HG03135 (cell line): ENCODE measurements around the gene RAB3IL1.
"Not testable (repeated sequence)": the region's sequence is repeated elsewhere in the genome, so short reads cannot be mapped to it uniquely, and the experiment has no call there.

ENCODE experiments used
- ATAC-seq: cut with Tn5 transposase; IDR thresholded peaks from one replicate; pipeline ENCODE4 v1.9.1; 2021; ENCODE audit warnings: mild to moderate bottlenecking, moderate library complexity; ENCODE audit not compliant: unreplicated experiment

RAB3IL1 gene

DNA sequence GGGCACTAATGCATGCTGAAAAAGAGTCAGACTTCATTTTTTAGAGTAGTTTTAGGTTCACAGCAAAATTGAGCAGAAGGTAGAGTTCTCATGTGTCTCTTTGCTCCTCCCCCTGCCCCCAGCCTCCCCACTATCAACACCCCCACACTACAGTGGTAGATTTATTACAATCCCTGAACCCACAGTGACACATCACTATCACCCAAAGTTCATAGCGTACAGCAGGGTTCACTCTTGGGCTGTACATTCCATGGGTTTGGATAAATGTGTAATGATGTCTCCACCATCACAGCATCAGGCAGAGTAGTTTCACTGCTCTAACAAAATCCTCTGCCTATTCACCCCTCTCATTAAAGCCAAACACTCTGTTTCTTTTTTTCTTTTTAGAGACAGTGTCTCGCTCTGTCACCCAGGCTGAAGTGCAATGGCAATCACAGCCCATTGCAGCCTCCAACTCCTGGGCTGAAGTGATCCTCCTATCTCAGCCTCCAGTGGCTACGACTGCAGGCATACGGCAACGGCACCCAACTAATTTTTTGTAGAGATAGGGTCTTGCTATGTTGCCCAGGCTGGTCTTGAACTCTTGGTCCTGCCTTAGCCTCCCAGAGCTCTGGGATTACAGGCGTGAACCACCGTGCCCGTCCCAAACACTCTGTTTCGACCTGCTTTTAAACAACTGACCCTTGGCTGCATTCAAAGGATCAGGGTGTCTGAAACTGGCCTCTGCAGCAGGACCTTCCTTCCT lies 36.9 kb upstream of the RAB3IL1 start:
- ATAC-seq: no peak

DNA sequence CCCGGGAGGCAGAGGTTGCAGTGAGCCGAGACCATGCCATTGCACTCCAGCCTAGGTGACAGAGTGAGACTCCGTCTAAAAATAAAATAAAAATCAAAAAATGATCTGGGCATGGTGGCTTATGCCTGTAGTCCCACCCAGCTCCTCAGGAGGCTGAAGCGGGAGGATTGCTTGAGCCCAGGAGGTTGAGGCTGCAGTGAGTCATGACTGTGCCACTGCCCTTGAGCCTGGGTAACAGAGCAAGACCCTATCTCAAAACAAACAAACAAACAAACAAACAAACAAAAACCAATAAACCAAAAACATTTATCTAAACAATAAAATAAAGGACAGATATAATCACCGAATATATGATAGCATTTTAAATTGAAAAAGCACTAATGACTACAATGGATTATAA lies 36.3 kb upstream of the RAB3IL1 start:
- not testable (repeated sequence) for ATAC-seq

DNA sequence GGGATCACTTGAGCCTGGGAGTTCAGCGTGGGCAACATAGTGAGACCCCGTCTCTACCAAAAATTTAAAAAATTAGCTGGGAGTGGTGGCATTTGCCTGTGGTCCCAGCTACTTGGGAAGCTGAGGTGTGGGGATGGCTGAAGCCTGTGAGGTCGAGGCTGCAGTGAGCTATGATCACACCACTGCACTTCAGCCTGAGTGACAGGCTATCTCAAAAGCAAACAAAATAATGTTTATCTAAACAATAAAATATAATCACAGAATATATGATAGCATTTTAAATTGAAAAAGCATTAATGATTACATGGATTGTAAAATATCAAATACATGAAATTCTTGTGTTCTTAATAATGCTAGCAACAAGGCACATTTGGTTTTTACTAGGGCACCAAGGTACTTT lies 35.5 kb upstream of the RAB3IL1 start:
- ATAC-seq: no peak

DNA sequence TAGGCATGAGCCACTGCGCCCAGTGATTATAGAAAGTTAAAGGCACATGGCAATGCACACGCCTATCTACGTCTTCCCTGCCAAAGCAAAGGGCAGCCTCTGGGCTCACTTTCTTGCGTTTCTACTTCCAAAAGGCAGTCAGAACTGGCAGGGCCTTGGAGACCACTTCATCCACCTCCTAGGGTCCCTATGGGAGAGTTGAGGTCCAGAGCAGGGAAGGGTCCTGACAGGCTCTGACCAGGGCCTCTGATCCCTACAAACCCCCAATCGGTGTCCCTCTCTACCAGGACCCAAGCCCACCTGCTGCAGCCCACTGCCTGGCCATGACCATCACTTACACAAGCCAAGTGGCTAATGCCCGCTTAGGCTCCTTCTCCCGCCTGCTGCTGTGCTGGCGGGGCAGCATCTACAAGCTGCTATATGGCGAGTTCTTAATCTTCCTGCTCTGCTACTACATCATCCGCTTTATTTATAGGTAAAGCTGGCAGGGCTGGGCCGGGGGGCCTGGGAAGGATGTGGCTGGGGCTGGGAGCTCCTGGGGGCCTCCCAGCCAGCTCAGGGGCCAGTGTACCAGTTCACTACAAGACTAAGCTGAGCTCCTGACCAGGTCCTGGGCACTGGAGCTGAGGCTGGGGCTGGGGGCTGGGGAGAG lies 34.2 kb upstream of the RAB3IL1 start:
- no peak for ATAC-seq

DNA sequence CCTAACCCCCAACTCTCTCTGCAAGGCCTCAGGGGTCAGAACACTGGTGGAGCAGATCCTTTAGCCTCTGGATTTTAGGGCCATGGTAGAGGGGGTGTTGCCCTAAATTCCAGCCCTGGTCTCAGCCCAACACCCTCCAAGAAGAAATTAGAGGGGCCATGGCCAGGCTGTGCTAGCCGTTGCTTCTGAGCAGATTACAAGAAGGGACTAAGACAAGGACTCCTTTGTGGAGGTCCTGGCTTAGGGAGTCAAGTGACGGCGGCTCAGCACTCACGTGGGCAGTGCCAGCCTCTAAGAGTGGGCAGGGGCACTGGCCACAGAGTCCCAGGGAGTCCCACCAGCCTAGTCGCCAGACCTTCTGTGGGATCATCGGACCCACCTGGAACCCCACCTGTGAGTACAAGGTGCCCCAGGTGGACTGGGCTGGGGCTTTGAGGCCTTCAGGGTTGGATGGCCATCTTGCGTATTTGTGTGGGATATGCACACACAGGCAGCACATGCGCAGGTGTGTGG lies 32.7 kb upstream of the RAB3IL1 start, which contains the start of gene BEST1:
TSS of gene BEST1 (plus strand) at position 317 of the 513 bp plus-strand sequence. CDS start 1,456 bp downstream, outside the sequence.
- no peak for ATAC-seq

DNA sequence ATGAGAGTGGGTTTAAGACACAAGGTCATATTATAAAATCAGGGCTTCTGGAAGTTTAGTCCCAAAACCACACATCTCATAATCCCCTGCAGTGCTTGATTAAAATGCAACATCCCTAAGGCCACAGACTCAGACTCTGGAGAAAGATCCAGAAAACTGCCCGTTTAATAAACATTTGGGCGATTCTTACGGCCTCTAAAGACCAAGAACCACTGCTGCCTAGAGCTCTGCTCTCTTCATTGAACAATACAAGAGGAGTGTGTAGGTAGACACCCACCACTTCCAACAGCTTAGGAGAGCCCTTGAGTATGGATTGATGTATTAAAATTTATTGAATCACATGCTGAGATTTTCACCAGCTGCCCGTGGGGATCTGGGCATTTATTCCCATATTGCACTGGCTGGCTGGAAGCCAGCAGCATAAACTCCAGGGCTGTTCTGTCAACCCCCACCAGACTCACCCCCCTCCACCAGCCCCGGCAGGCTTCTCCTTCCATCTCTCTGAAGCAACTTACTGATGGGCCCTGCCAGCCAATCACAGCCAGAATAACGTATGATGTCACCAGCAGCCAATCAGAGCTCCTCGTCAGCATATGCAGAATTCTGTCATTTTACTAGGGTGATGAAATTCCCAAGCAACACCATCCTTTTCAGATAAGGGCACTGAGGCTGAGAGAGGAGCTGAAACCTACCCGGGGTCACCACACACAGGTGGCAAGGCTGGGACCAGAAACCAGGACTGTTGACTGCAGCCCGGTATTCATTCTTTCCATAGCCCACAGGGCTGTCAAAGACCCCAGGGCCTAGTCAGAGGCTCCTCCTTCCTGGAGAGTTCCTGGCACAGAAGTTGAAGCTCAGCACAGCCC lies 32.0 kb upstream of the RAB3IL1 start:
- no peak for ATAC-seq

DNA sequence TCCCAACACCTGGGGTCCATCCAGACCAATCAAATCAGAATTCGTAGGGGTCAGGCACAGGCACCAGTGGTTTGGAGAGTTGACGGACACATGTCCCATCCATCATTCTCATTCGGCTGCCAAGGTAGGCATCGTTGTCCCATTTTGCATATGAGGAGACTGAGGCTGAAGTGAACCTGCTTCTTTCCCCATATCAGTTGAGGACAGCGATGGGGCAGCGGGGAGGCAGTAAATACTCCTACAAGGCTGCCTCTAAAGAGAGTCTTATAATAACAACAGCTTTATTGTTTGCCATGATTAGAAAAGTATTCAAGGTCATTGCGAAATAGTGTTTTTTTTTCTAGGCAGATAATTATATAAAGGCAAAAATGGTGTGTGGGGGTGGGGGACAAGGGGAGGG lies 31.1 kb upstream of the RAB3IL1 start:
- no peak for ATAC-seq

DNA sequence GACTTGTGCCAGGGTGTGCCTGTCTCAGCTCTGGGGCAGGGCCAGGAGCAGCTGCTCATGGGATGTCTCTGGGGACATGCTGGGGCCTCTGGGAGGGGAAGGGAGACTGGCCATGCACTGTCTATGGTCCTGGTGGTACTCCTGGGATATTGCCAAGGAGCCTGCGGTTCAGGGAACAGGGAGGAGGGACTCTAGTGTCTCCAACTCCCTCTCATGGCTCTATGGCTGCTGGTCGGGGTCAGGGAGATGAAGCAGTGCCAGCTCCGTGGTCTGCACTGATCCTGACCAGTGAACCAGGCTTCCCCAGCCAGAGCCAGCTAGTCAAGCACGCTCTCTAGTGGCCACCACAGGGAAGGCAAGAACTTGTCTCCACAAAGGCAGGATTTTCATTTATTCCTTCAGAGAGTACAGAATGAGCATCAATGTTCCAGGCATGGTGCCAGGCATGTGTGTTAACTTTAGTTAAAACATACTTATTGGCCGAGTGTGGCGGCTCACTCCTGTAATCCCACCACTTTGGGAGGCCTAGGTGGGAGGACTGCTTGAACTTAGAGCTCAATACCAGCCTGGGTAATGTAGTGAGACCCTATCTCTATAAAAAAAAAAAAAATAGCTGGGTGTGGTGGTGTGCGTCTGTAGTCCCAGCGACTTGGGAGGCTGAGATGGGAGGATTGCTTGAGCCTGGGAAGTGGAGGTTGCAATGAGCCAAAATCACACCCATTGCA lies 30.3 kb upstream of the RAB3IL1 start:
- ATAC-seq: no peak

DNA sequence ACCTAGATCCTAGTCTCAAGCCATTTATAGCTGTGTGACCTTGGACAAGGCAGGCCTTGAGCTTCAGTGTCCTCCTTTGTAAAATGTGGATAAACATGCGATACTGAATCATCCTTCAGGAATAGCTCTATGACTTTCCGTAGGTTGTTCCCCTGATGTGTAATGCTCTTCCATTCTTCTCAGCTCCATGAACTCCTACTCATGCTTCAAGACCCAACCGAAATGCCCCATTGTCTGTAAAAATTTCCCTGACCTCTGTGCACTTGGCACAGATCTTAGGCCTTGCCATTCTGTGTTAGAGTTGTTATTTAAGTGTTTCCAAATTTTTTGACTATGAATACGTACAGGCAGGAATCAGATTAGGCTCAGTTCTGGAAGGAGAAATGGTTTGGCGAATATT lies 29.5 kb upstream of the RAB3IL1 start:
- no peak for ATAC-seq

DNA sequence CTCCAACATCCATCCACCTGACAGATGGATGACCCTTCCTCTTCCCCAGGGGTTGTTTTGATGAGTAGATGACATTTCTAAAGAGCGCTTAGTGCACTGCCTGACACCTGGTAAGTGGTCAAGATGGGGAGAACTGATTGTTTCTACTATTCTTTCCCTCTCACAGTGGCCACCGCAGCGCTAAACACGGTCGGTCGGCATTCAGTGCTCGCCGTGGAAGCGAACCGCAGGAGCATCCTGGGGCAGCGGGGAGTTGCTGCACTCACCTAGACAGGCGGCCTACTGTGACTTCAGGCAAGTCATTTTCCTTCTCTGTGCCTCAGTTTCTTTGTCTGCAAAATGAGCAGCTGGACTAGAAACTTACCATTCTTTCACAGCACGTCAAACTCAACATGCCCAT lies 27.8 kb upstream of the RAB3IL1 start:
- no peak for ATAC-seq

DNA sequence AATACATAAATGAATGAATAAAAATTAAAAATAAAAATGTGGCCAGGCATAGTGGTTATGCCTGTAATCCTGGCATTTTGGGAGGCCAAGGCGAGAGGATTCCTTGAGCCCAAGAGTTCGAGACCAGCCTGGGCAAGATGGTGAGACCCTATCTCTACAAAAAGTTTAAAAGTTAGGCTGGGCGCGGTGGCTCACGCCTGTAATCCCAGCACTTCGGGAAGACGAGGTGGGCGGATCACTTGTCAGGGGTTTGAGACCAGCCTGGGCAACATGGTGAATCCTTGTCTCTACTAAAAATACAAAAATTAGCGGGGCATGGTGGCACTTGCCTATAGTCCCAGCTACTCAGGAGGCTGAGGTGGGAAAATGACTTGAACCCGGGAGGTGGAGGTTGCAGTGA lies 23.1 kb upstream of the RAB3IL1 start:
- no peak for ATAC-seq

DNA sequence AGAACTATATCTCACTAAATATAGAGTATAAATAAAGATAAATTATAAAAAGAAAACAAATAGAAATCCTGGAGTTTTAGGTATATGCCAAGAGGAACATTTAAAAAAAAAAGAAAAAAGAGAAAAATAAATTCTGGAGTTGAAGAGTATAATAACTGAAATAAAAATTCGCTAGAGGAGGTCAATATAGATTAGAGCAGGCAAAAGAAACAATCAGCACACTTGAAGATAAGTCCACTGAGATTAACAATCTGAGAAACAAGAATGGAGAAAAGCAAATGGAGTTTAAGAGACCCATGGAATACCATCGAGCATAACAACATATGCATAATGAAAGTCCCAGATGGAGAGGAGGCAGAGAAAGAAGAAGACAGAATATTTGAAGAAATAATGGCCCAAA lies 18.5 kb upstream of the RAB3IL1 start:
- no peak for ATAC-seq

DNA sequence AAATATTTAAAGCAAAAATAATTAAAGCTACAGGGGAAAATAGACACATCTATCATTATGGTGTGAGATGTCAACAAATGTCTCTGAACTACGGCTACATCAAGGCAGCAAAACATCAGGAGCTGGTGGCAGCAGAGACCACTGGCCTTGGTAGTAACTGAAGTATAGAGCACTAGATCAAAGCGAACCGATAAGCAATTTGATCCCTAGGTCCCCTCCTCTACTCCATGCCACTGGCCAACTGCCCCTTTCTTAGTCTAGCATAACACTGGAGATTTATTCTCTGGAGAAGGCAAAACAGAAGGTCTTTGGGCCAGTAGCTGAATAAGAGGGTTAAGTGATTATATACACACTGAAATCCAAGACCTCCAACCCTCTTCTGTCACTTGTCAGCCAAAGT lies 13.6 kb upstream of the RAB3IL1 start:
- no peak for ATAC-seq

DNA sequence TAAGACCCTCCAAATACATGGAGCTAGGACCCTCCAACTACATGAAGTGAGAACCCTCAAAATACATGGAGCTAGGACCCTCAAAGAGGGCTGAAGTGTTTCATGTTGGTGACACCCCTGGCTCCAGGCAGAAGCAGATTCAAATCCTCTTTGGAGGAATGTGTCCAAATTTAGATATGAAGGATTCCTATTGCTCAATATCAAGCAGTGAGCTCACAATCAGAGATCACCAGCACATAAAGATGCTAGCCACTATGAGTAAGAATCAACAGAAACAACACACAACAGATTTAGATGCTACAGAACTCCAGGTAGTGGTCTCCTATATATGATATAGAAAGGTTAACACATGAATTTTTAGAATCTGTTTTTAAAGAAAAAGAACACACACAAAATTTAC lies 11.2 kb upstream of the RAB3IL1 start:
- no peak for ATAC-seq

DNA sequence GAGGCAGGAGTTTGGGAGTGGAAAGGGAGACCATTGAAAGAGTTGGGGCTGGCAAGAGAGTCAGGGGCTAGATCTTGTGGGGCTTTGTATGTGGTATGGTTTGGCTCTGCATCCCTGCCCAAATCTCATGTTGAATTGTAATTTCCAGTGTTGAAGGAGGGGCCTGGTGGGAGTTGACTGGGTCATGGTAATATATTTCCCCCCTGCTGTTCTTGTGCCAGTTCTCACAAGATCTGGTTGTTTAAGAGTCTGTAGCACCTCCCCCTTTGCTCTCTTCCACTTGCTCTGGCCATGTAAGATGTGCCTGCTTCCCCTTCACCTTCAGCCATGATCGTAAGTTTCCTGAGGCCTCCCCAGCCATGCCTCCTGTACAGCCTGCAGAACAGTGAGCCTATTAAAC lies 10.1 kb upstream of the RAB3IL1 start:
- no peak for ATAC-seq

DNA sequence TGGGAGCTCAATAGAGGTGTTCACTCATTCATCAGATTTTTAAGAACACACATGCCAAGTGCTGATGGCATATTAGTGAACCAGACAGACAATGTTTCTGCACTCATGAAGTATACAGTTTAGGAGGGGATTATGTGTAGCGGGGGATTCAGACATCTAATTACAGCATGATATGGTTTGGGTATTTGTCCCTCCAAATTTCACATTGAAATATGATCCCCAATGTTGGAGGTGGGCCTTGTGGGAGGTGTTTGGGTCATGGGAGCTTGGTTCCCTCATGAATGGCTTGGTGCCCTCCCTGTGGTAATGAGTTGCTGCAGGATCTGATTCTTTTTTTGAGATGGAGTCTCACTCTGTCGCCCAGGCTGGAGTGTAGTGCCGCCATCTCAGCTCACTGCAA lies 8.9 kb upstream of the RAB3IL1 start:
- no peak for ATAC-seq

DNA sequence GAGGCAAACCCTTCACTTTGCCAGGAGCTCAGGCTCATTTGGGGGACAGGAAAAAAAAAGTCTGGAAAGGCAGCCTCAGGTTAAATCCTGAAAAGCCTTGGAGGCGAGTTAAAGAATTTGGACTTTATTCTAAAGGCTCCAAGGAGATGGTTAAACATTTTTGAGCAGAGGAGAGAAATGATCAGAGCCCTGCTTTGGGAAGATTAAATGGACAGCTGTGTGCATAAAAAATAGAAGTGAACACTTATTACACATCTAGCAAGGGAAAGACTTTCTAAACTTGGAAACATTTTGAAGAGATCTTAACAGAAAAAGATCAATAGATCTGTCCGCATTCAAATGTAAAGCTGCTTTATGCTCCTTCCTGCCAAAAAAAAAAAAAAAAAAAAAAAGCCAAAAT lies 8.4 kb upstream of the RAB3IL1 start:
- no peak for ATAC-seq

DNA sequence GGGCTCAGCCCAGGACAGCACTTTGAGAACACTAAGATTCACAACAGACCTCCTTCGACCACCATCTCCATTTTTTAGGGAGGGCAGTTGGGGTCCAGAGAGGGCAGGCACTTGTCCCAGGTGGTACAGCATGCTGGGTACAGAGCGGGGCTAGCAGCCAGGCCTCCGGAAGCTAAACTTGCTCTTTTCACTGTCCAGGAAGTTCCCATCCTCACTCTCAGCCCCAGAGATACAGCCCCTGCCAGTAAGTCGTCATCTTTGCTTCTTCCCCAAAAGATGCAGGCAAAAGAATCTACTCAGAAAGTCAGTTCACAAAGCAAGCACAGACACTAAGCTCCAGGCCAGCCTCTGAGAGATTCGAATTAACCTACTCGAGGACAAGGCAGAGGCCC lies 6.7 kb upstream of the RAB3IL1 start:
- no peak for ATAC-seq

DNA sequence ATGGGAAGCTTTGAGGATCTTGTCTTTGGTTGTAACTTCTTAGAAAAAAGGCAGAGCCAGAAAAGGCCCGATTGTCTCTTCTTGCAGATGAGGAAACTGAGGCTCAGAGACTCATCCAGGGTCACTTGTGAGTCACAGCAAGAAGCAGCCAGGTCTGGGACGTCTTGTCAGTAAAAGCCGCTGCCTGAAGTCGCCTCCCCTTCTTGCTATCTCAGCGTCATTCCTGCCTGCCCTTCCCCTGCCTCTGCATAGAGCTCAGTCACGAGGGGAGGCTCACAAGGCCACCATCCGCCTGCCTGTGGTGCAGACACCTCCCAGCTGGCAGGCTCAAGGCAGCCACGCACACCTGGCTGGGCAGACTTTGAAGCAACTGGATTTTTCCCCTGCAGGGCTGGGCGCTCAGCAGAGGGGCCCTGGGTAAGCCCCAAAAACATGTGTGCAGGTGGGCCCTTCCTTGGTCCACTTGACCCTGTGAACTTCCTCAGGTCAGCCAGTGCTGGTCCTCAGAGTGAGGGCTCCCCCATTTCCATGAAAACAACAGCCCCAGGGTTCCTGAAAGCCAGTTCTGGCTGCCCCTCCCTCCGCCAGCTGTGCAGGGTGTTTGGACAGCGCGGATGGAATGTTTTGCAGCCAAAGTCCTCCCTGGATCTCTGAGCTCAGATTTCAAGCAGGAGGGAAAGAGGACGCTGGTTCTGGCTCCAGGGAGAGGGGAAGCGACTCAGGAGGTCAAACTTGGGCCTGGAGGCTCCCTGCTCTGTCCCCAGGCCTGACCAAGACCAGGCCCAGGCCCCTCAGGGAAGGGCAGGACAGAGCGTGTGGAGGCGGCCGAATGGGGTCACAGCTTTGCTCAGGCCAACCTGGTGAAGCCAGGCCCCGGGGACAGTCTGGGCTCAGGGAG lies 6.0 kb upstream of the RAB3IL1 start:
- no peak for ATAC-seq

DNA sequence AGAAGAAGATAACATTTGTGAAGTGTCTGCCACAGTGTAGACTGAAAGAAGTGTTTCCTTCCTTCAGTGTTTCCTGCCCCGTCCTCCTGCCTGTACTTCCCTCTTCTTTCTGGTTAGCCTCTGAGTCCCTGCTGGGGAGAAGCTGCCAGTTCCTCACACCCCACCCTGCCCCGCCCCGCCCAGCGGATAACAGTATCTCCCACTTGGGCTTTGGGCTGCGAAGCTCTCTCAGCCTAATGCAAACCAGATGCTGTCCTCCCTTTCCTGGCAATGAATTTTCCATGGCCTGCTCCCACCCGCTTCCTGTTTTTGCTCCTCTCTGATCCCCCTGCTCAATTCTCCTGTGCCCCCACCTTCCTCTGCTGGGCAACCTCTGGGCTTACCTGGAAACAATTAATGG lies 5.2 kb upstream of the RAB3IL1 start:
- no peak for ATAC-seq
